HEK293 (cell line): ENCODE results near the gene EPHA2.

Source experiments
- GLI2 ChIP-seq: fragments of 450-650 bp; formaldehyde crosslinking; IDR thresholded peaks from 2 replicates; pipeline ENCODE4; 2017; ENCODE audit warnings: missing biosample characterization, missing genetic modification characterization, low read depth, borderline replicate concordance
- KLF10 ChIP-seq: fragments of 450-650 bp; IDR thresholded peaks from 2 replicates; pipeline ENCODE4 v1.5.1; 2018; ENCODE audit warnings: missing biosample characterization, mild to moderate bottlenecking, missing genetic modification characterization
- KLF7 ChIP-seq: fragments of 450-650 bp; formaldehyde crosslinking; IDR thresholded peaks from 2 replicates; pipeline ENCODE4 v1.5.1; 2016; ENCODE audit warnings: missing biosample characterization, missing genetic modification characterization, borderline replicate concordance
- OSR2 ChIP-seq: fragments of 450-650 bp; formaldehyde crosslinking; IDR thresholded peaks from 2 replicates; pipeline ENCODE4 v1.5.1; 2016; ENCODE audit warnings: missing biosample characterization, missing genetic modification characterization
- OVOL3 ChIP-seq: fragments of 450-650 bp; formaldehyde crosslinking; IDR thresholded peaks from 2 replicates; pipeline ENCODE4 v1.5.1; 2016; ENCODE audit warnings: missing biosample characterization, missing genetic modification characterization
- SCRT2 ChIP-seq: fragments of 450-650 bp; formaldehyde crosslinking; IDR thresholded peaks from 2 replicates; pipeline ENCODE4 v1.5.1; 2016; ENCODE audit warnings: missing biosample characterization, missing genetic modification characterization
- SP7 ChIP-seq: fragments of 450-650 bp; formaldehyde crosslinking; IDR thresholded peaks from 2 replicates; pipeline ENCODE4 v1.5.1; 2016; ENCODE audit warnings: missing biosample characterization, missing genetic modification characterization
- ZBTB21 ChIP-seq: fragments of 450-650 bp; formaldehyde crosslinking; IDR thresholded peaks from 2 replicates; pipeline ENCODE4 v1.5.1; 2017; ENCODE audit warnings: missing biosample characterization, missing genetic modification characterization
- ZNF10 ChIP-seq: fragments of 450-650 bp; formaldehyde crosslinking; IDR thresholded peaks from 2 replicates; pipeline ENCODE4 v1.5.1; 2017; ENCODE audit warnings: missing biosample characterization, missing genetic modification characterization
- ZNF175 ChIP-seq: fragments of 450-650 bp; formaldehyde crosslinking; IDR thresholded peaks from 2 replicates; pipeline ENCODE4 v1.5.1; 2016; ENCODE audit warnings: missing biosample characterization, missing genetic modification characterization
- ZNF18 ChIP-seq: fragments of 450-650 bp; formaldehyde crosslinking; IDR thresholded peaks from 2 replicates; pipeline ENCODE4 v1.5.1; 2016; ENCODE audit warnings: missing biosample characterization, missing genetic modification characterization
- ZNF214 ChIP-seq: fragments of 450-650 bp; formaldehyde crosslinking; IDR thresholded peaks from 2 replicates; pipeline ENCODE4 v1.5.1; 2017; ENCODE audit warnings: missing biosample characterization, mild to moderate bottlenecking, missing genetic modification characterization, borderline replicate concordance
- ZNF23 ChIP-seq: fragments of 450-650 bp; formaldehyde crosslinking; IDR thresholded peaks from 2 replicates; pipeline ENCODE4 v1.5.1; 2016; ENCODE audit warnings: missing biosample characterization, missing genetic modification characterization, borderline replicate concordance
- ZNF302 ChIP-seq: fragments of 450-650 bp; formaldehyde crosslinking; IDR thresholded peaks from 2 replicates; pipeline ENCODE4 v1.5.1; 2016; ENCODE audit warnings: missing biosample characterization, missing genetic modification characterization, low read depth
- ZNF354C ChIP-seq: fragments of 450-650 bp; formaldehyde crosslinking; IDR thresholded peaks from 2 replicates; pipeline ENCODE4 v1.5.1; 2016; ENCODE audit warnings: missing biosample characterization, missing genetic modification characterization, low read depth, borderline replicate concordance
- ZNF549 ChIP-seq: fragments of 450-650 bp; IDR thresholded peaks from 2 replicates; pipeline ENCODE4 v1.5.1; 2018; ENCODE audit warnings: missing biosample characterization, missing genetic modification characterization, mild to moderate bottlenecking, inconsistent platforms, moderate library complexity
- ZNF571 ChIP-seq: fragments of 450-650 bp; formaldehyde crosslinking; IDR thresholded peaks from 2 replicates; pipeline ENCODE4 v1.5.0; 2017; ENCODE audit warnings: missing biosample characterization, missing genetic modification characterization
- ZNF610 ChIP-seq: fragments of 450-650 bp; formaldehyde crosslinking; IDR thresholded peaks from 2 replicates; pipeline ENCODE4 v1.5.1; 2016; ENCODE audit warnings: missing biosample characterization, missing genetic modification characterization, borderline replicate concordance
- ZNF626 ChIP-seq: fragments of 450-650 bp; sonication (Bioruptor Pico); formaldehyde crosslinking; IDR thresholded peaks from 2 replicates; pipeline ENCODE4 v1.5.1; 2018; ENCODE audit warnings: missing biosample characterization, missing genetic modification characterization, inconsistent platforms
- ZNF76 ChIP-seq: fragments of 450-650 bp; formaldehyde crosslinking; IDR thresholded peaks from 2 replicates; pipeline ENCODE4; 2016; ENCODE audit warnings: low read depth, missing biosample characterization, missing genetic modification characterization, borderline replicate concordance
- ZNF792 ChIP-seq: fragments of 450-650 bp; formaldehyde crosslinking; IDR thresholded peaks from 2 replicates; pipeline ENCODE4 v1.5.1; 2016; ENCODE audit warnings: missing biosample characterization, missing genetic modification characterization
- ZNF837 ChIP-seq: fragments of 450-650 bp; formaldehyde crosslinking; IDR thresholded peaks from 2 replicates; pipeline ENCODE4 v1.5.1; 2016; ENCODE audit warnings: missing biosample characterization, missing genetic modification characterization
- ZNF843 ChIP-seq: fragments of 450-650 bp; formaldehyde crosslinking; IDR thresholded peaks from 2 replicates; pipeline ENCODE4 v1.5.1; 2016; ENCODE audit warnings: missing biosample characterization, missing genetic modification characterization
- ZSCAN18 ChIP-seq: fragments of 450-650 bp; formaldehyde crosslinking; IDR thresholded peaks from 2 replicates; pipeline ENCODE4 v1.5.1; 2016; ENCODE audit warnings: missing biosample characterization, missing genetic modification characterization
- ZXDB ChIP-seq: fragments of 450-650 bp; formaldehyde crosslinking; IDR thresholded peaks from 2 replicates; pipeline ENCODE4 v1.5.1; 2016; ENCODE audit warnings: missing biosample characterization, missing genetic modification characterization
- TF ChIP-seq, protein P1 (sequence below): fragments of 450-650 bp; formaldehyde crosslinking; IDR thresholded peaks from 2 replicates; pipeline ENCODE4 v1.5.1; 2016; ENCODE audit warnings: missing biosample characterization, missing genetic modification characterization
- TF ChIP-seq, protein P2 (sequence below): fragments of 450-650 bp; formaldehyde crosslinking; IDR thresholded peaks from 2 replicates; pipeline ENCODE4 v1.5.1; 2016; ENCODE audit warnings: missing biosample characterization, missing genetic modification characterization, borderline replicate concordance

Gene EPHA2

GRCh38 chr1:16187748-16188401, 32.0 kb upstream of the EPHA2 start (continued):
- no peak for TF ChIP-seq ZNF354C (tag by site-specific recombination)
- TF ChIP-seq ZNF626 (tag by site-specific recombination) = no peak
- no peak for TF ChIP-seq KLF7 (tag by site-specific recombination)
- TF ChIP-seq ZNF610 = no peak
- TF ChIP-seq ZSCAN18 (tag by site-specific recombination) = no peak
- TF ChIP-seq ZNF302 = no peak
- TF ChIP-seq ZNF23 (tag by site-specific recombination) = no peak
- no peak for TF ChIP-seq ZNF549 (tag by site-specific recombination)
- peak; percentile 75 for TF ChIP-seq ZBTB21
- no peak for TF ChIP-seq ZNF571 (tag by site-specific recombination)
- no peak for TF ChIP-seq ZNF76 (tag by site-specific recombination)
- no peak for TF ChIP-seq ZNF792
- TF ChIP-seq ZNF175 (tag by site-specific recombination) = no peak
- TF ChIP-seq ZNF843 (tag by site-specific recombination) = no peak
- no peak for TF ChIP-seq KLF10 (tag by site-specific recombination)
- no peak for TF ChIP-seq OSR2 (tag by site-specific recombination)
- TF ChIP-seq GLI2 (tag by site-specific recombination) = no peak
- peak; percentile 58 for TF ChIP-seq SP7 (tag by site-specific recombination)
- TF ChIP-seq, protein P1, sequence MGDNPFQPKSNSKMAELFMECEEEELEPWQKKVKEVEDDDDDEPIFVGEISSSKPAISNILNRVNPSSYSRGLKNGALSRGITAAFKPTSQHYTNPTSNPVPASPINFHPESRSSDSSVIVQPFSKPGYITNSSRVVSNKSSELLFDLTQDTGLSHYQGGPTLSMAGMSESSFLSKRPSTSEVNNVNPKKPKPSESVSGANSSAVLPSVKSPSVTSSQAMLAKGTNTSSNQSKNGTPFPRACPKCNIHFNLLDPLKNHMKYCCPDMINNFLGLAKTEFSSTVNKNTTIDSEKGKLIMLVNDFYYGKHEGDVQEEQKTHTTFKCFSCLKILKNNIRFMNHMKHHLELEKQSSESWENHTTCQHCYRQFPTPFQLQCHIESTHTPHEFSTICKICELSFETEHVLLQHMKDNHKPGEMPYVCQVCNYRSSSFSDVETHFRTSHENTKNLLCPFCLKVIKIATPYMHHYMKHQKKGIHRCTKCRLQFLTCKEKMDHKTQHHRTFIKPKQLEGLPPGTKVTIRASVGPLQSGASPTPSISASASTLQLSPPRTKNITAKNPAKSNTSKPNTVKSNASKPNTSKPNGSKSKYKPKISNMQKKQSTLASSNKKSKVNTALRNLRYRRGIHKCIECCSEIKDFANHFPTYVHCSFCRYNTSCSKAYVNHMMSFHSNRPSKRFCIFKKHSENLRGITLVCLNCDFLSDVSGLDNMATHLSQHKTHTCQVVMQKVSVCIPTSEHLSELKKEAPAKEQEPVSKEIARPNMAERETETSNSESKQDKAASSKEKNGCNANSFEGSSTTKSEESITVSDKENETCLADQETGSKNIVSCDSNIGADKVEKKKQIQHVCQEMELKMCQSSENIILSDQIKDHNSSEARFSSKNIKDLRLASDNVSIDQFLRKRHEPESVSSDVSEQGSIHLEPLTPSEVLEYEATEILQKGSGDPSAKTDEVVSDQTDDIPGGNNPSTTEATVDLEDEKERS (tag by site-specific recombination) = no peak
- no peak for TF ChIP-seq OVOL3 (tag by site-specific recombination)
- TF ChIP-seq ZNF214 = no peak
- no peak for TF ChIP-seq ZNF837 (tag by site-specific recombination)
- 0 out of 2 replicates have a peak, but pooled peaks have one; percentile 26 for TF ChIP-seq ZXDB
- TF ChIP-seq SCRT2 (tag by site-specific recombination) = peak; percentile 85
- TF ChIP-seq ZNF10 (tag by site-specific recombination) = 0 out of 2 replicates have a peak, but pooled peaks have one; percentile 23
- no peak for TF ChIP-seq ZNF18 (tag by site-specific recombination)
- TF ChIP-seq, protein P2, sequence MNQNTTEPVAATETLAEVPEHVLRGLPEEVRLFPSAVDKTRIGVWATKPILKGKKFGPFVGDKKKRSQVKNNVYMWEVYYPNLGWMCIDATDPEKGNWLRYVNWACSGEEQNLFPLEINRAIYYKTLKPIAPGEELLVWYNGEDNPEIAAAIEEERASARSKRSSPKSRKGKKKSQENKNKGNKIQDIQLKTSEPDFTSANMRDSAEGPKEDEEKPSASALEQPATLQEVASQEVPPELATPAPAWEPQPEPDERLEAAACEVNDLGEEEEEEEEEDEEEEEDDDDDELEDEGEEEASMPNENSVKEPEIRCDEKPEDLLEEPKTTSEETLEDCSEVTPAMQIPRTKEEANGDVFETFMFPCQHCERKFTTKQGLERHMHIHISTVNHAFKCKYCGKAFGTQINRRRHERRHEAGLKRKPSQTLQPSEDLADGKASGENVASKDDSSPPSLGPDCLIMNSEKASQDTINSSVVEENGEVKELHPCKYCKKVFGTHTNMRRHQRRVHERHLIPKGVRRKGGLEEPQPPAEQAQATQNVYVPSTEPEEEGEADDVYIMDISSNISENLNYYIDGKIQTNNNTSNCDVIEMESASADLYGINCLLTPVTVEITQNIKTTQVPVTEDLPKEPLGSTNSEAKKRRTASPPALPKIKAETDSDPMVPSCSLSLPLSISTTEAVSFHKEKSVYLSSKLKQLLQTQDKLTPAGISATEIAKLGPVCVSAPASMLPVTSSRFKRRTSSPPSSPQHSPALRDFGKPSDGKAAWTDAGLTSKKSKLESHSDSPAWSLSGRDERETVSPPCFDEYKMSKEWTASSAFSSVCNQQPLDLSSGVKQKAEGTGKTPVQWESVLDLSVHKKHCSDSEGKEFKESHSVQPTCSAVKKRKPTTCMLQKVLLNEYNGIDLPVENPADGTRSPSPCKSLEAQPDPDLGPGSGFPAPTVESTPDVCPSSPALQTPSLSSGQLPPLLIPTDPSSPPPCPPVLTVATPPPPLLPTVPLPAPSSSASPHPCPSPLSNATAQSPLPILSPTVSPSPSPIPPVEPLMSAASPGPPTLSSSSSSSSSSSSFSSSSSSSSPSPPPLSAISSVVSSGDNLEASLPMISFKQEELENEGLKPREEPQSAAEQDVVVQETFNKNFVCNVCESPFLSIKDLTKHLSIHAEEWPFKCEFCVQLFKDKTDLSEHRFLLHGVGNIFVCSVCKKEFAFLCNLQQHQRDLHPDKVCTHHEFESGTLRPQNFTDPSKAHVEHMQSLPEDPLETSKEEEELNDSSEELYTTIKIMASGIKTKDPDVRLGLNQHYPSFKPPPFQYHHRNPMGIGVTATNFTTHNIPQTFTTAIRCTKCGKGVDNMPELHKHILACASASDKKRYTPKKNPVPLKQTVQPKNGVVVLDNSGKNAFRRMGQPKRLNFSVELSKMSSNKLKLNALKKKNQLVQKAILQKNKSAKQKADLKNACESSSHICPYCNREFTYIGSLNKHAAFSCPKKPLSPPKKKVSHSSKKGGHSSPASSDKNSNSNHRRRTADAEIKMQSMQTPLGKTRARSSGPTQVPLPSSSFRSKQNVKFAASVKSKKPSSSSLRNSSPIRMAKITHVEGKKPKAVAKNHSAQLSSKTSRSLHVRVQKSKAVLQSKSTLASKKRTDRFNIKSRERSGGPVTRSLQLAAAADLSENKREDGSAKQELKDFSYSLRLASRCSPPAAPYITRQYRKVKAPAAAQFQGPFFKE (tag by site-specific recombination) = no peak
